Astrocyte of the spinal cord (primary cell): ENCODE results near the gene GPR63.
"Not testable (repeated sequence)": the region's sequence is repeated elsewhere in the genome, so short reads cannot be mapped to it uniquely, and the experiment has no call there.

Experiments used
- DNase-seq: peaks from one replicate; pipeline ENCODE4 v3.0.0; 2011; ENCODE audit warnings: low read depth, low spot score
- H3K4me3 ChIP-seq: 2 replicates; pipeline ENCODE4 v1.5.1; 2011; ENCODE audit warnings: low read depth, mild to moderate bottlenecking, low read length, moderate library complexity
- in situ Hi-C: cut with HindIII; loops from 2 replicates; pipeline ENCODE4 v1.10.0; 2017; ENCODE audit warnings: low sequenced_read_pairs
- TF ChIP-seq, protein P1 (sequence below): IDR thresholded peaks from 2 replicates; pipeline ENCODE4 v1.5.1; 2012; ENCODE audit warnings: low read depth, mild to moderate bottlenecking, low read length, inconsistent platforms

The GPR63 gene, protein sequence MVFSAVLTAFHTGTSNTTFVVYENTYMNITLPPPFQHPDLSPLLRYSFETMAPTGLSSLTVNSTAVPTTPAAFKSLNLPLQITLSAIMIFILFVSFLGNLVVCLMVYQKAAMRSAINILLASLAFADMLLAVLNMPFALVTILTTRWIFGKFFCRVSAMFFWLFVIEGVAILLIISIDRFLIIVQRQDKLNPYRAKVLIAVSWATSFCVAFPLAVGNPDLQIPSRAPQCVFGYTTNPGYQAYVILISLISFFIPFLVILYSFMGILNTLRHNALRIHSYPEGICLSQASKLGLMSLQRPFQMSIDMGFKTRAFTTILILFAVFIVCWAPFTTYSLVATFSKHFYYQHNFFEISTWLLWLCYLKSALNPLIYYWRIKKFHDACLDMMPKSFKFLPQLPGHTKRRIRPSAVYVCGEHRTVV

DNA sequence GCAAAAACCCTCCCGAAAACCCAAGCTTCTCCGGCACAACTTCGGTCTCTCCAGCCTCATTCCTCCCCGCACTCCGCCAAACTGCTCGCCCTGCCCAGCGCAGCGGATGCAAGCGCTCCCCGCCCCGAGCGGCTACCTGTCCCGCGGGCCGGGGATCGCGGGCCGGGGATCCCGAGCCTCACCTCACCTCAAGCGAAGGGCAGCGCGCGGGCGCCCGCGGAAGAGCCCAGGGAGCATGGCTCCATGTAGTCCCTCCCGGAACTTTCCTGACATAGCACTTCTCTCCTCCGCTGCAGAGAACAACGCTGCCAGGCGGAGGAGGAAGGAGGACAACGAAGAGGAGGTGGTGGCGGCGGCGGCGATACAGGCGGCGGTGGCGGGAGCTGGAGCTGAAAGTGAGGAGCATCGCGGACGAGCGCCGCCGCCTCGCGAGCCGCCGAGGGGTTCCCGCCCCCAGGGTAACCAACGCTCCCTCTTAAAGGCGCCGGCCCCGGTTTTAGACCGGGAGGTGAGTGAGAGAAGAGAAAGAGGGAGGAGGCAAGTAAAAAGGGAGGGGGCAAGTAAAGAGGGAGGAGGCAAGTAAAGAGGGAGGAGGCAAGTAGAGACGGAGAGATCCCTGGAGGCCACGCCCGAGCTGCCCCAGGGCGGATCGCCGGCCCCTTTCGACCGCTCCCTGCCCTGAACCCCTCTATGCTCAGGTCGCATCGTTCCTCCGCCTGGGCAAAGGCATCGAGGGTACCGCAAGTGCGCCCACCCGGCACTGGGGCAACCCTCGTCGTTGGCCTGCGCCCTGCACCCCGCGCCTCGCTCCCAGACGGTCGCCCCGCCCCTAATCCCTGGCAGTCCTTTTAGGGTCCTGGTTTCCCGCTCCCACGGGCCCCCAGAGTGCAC is at the start of gene GPR63:
Gene GPR63 (minus strand): TSS at position 397 of the 891 bp plus-strand sequence. CDS start 37,746 bp downstream, outside the sequence.
- peak; percentile 85 for DNase-seq
- TF ChIP-seq, protein P1, sequence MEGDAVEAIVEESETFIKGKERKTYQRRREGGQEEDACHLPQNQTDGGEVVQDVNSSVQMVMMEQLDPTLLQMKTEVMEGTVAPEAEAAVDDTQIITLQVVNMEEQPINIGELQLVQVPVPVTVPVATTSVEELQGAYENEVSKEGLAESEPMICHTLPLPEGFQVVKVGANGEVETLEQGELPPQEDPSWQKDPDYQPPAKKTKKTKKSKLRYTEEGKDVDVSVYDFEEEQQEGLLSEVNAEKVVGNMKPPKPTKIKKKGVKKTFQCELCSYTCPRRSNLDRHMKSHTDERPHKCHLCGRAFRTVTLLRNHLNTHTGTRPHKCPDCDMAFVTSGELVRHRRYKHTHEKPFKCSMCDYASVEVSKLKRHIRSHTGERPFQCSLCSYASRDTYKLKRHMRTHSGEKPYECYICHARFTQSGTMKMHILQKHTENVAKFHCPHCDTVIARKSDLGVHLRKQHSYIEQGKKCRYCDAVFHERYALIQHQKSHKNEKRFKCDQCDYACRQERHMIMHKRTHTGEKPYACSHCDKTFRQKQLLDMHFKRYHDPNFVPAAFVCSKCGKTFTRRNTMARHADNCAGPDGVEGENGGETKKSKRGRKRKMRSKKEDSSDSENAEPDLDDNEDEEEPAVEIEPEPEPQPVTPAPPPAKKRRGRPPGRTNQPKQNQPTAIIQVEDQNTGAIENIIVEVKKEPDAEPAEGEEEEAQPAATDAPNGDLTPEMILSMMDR, result no peak
- in situ Hi-C loops, result no loop called here
- peak within 1 kb of the TSS; percentile 61 for H3K4me3 ChIP-seq

DNA sequence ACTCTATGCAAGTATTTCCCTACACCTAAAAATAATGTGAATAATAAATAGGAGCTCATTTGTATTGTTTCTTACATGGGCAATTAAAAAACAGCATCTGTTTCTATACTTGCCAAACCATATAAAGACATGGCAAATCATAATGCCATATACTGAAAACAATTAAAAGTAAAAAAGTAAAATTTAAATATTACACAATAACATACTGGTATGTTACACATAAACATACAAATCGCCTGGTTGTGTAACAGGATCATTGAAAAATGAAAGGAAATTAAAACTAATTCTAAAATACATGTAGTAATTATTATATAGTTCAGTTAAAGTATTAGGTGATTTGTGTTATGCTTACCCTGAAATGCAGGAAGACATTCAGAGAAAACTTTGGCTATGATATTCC is 49.2 kb upstream of the GPR63 start:
- DNase-seq, result no peak
- in situ Hi-C loops, result no loop called here
- TF ChIP-seq, protein P1, result no peak
- H3K4me3 ChIP-seq, result no peak overlapping the region

DNA sequence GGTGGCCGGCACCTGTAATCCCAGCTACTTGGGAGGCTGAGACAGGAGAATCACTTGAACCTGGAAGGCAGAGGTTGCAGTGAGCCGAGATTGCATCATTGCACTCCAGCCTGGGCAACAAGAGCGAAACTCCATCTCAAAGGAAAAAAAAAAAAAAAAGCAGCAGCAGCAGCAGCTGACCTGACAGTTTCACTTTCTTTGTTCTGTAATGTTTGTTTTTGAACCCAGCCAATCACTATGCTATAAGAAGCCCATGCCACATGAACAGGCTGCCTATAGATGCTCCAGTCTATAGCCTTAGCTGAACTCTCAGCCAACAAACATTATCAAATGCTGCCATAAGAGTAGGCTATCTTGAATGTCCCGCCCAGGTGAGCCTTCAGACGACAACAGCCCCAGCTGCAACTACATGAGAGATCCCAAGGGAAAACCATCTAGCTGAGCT is 47.9 kb upstream of the GPR63 start:
- H3K4me3 ChIP-seq, DNase-seq, in situ Hi-C loops: not testable (repeated sequence)

DNA sequence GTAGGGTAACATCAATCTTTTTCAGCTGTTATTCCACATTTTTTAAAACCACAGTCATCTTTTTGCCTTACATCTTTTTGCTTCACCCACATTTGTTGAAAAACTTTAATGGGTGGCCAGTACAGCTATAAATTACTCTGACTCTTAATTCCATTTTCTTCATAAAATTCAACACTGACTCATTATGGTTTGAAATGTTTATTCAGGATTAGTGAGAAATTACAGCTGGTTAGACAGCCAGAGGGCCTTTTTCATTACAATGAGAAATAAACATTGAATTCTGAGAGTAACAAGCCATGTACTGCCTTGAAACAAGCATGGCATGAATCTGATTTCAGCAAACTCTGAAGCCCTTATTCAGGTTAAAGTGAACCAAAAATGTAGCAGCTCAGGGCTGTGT is 40.9 kb upstream of the GPR63 start:
- no peak for DNase-seq
- TF ChIP-seq, protein P1, result no peak
- in situ Hi-C loops, result no loop called here
- H3K4me3 ChIP-seq, result no peak overlapping the region

DNA sequence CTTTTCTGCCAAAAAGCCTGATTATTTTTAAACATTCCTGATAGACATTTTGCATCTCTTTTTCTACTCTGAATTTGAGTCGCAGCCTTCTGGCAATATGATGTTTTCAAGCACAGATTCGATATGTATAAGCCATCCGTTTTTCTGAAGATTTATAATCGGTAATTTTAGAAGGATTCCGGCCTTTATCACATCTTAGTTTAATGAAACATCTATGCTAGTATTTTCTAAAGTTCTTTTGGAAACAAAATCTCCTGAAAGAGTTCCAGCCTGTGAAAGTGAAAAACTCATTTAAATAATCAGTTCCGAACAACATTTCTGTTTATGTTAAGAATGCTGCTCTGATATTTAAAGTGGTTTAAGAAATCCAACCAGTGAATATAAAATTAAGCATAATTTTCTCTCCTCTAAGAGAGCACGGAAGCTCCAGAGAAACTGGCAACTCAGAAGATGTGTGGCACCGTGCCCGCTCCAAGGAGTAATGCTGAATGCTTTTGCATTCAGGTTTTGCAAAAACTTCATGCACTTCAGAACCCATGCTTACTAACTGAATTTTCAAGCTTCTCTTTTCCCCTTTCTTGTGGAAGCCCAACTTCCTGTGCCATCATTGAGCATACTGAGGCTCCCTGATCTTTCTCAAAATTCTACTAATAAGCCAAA is 39.7 kb upstream of the GPR63 start:
- in situ Hi-C loops, result no loop called here
- no peak overlapping the region for H3K4me3 ChIP-seq
- TF ChIP-seq, protein P1, result no peak
- DNase-seq, result no peak

DNA sequence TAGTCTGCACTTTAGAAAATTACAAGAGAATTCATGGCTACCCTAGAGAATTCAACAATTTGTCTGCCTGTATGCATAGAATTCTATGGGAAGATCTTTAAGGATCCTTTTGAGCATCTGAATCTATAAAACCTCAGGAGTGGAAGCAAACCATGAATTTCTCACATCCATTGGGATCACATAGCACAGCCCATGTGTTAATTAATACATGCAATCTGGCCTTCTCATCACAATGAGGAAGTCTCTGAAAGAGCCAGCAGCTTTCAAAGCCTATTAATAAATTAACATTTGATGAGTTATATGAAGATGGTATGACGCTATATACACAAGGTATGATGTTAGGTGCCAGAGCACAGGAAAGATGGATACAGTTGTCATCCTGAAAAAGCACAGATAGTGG is 35.7 kb upstream of the GPR63 start:
- TF ChIP-seq, protein P1, result no peak
- DNase-seq, result no peak
- no peak overlapping the region for H3K4me3 ChIP-seq
- in situ Hi-C loops, result no loop called here
